NT2/D1 (cell line): ENCODE measurements around the gene ERLIN1.
A peak's percentile ranks its signal among the peaks of the same experiment; 100 is the strongest.

Experiments used
- DNase-seq: peaks from one replicate; pipeline ENCODE4 v3.0.0-alpha.2; 2011; ENCODE audit warnings: low read depth, low spot score
- H3K27me3 ChIP-seq: 2 replicates; pipeline ENCODE4 v1.6.0; 2011; ENCODE audit warnings: mild to moderate bottlenecking; ENCODE audit not compliant: insufficient read length, insufficient read depth
- H3K36me3 ChIP-seq: 2 replicates; pipeline ENCODE4 v1.6.1; 2011; ENCODE audit warnings: mild to moderate bottlenecking, low read length, mixed read lengths; ENCODE audit not compliant: insufficient read depth, insufficient read length
- H3K4me1 ChIP-seq: 2 replicates; pipeline ENCODE4 v1.5.1; 2011; ENCODE audit not compliant: insufficient read depth, insufficient read length
- H3K4me3 ChIP-seq: 2 replicates; pipeline ENCODE4 v1.5.1; 2011; ENCODE audit warnings: low read depth; ENCODE audit not compliant: insufficient read length
- H3K9ac ChIP-seq: 2 replicates; pipeline ENCODE4 v1.6.0; 2011; ENCODE audit warnings: low read depth; ENCODE audit not compliant: insufficient read length
- H3K9me3 ChIP-seq: 2 replicates; pipeline ENCODE4 v1.5.1; 2011; ENCODE audit warnings: mild to moderate bottlenecking, low read length; ENCODE audit not compliant: insufficient read depth
- SUZ12 ChIP-seq: IDR thresholded peaks from 2 replicates; pipeline ENCODE4 v1.6.1; 2011; ENCODE audit not compliant: insufficient read length, insufficient read depth; ENCODE audit errors: extremely low read depth
- YY1 ChIP-seq: IDR thresholded peaks from 2 replicates; pipeline ENCODE4 v1.6.1; 2011; ENCODE audit not compliant: insufficient read length, insufficient read depth
- ZNF274 ChIP-seq: IDR thresholded peaks from 2 replicates; pipeline ENCODE4 v1.6.1; 2011; ENCODE audit warnings: mild to moderate bottlenecking, low read depth, low read length

The ERLIN1 gene

GRCh38 chr10:100208276-100208675 lies 22.4 kb upstream of the ERLIN1 start:
- Histone ChIP-seq H3K9me3 (no peaks in the 10 kb centered on the region), H3K9ac (no peak overlapping the region), H3K36me3 (peaks cover 40% of the 10 kb centered on the region), H3K27me3 (no peaks in the 10 kb centered on the region), H3K4me1 (no peaks in the 10 kb centered on the region), H3K4me3 (no peak overlapping the region)
- TF ChIP-seq ZNF274 (no peak), SUZ12 (no peak), YY1 (no peak)
- no peak for DNase-seq

DNA sequence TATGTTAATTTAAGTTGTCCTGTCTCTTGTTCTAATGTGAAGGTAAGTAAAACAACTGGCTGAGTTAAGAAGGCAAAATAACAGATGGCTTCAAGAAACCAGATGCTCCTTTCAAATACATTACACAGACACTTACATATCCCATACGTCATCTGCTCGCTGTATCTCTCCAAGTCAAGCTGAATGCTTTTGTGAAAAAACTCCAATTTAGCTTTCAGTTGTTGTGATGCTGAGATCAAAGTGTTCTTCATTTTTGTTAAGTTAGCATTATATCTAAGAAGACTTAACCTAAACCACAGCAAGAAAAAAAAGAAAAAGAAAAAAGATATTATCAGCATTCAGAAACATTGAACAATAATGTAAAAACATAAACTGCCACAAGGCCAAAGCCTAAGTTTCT lies 18.5 kb upstream of the ERLIN1 start:
- no peaks in the 10 kb centered on the region for H3K4me1 ChIP-seq
- DNase-seq, result no peak
- no peaks in the 10 kb centered on the region for H3K27me3 ChIP-seq
- H3K9me3 ChIP-seq, result no peaks in the 10 kb centered on the region
- H3K36me3 ChIP-seq, result peaks cover 65% of the 10 kb centered on the region
- no peak overlapping the region for H3K9ac ChIP-seq
- TF ChIP-seq SUZ12 (no peak), YY1 (no peak), ZNF274 (no peak)
- no peak overlapping the region for H3K4me3 ChIP-seq

GRCh38 chr10:100201549-100201948 lies 15.7 kb upstream of the ERLIN1 start:
- peaks cover 67% of the 10 kb centered on the region for H3K36me3 ChIP-seq
- no peak overlapping the region for H3K9ac ChIP-seq
- no peak overlapping the region for H3K4me3 ChIP-seq
- H3K4me1 ChIP-seq, result no peaks in the 10 kb centered on the region
- TF ChIP-seq ZNF274, result no peak
- H3K27me3 ChIP-seq, result no peaks in the 10 kb centered on the region
- no peak for DNase-seq
- no peaks in the 10 kb centered on the region for H3K9me3 ChIP-seq

DNA sequence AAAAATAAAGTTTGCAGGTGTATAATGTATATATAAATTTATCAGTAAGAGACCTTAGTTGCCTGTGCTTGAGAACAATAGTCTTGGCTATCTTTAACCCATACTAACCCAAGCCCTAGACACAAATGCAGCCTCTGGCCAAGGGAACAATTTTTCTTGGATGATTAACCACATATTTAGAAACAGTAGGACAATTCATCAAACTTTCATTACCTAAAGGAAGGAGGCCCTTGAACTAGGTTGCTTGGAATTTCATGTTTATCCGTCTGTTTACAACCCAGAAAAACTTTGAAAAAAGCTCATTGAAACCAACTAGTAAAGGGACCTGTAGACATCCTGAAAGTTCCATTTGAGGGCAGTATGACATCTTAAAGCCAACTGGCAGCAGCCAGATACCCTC lies 8.9 kb upstream of the ERLIN1 start:
- no peaks in the 10 kb centered on the region for H3K9me3 ChIP-seq
- H3K36me3 ChIP-seq, result peaks cover 66% of the 10 kb centered on the region
- no peak for DNase-seq
- no peak overlapping the region for H3K9ac ChIP-seq
- no peaks in the 10 kb centered on the region for H3K4me1 ChIP-seq
- H3K27me3 ChIP-seq, result no peaks in the 10 kb centered on the region
- H3K4me3 ChIP-seq, result no peak overlapping the region
- TF ChIP-seq YY1, result no peak
- TF ChIP-seq SUZ12, result no peak
- TF ChIP-seq ZNF274, result no peak

- no peak overlapping the region for H3K9ac ChIP-seq
- H3K36me3 ChIP-seq, result peaks cover 70% of the 10 kb centered on the region
- no peaks in the 10 kb centered on the region for H3K4me1 ChIP-seq
- no peaks in the 10 kb centered on the region for H3K9me3 ChIP-seq
- TF ChIP-seq ZNF274, result no peak
- no peak for TF ChIP-seq YY1
- TF ChIP-seq SUZ12, result no peak
- no peak overlapping the region for H3K4me3 ChIP-seq
- no peak for DNase-seq
- H3K27me3 ChIP-seq, result no peaks in the 10 kb centered on the region
Measured at GRCh38 chr10:100192350-100192749, 6.5 kb upstream of the ERLIN1 start.

GRCh38 chr10:100186253-100187212 lies 704 bp upstream of the ERLIN1 start:
- Histone ChIP-seq H3K4me3 (peak overlapping the region; percentile 88), H3K9ac (peak overlapping the region; percentile 93), H3K27me3 (no peaks in the 10 kb centered on the region), H3K9me3 (no peaks in the 10 kb centered on the region), H3K36me3 (peaks cover 53% of the 10 kb centered on the region), H3K4me1 (no peaks in the 10 kb centered on the region)
- no peak for DNase-seq
- TF ChIP-seq ZNF274 (no peak), YY1 (no peak), SUZ12 (no peak)

GRCh38 chr10:100184840-100185239 lies 989 bp downstream of the ERLIN1 start:
- DNase-seq, result no peak

GRCh38 chr10:100184426-100184825 lies 1.4 kb downstream of the ERLIN1 start:
- H3K9me3 ChIP-seq, result no peaks in the 10 kb centered on the region
- H3K4me1 ChIP-seq, result no peaks in the 10 kb centered on the region

More at GRCh38 chr10:100184840-100185239, 989 bp downstream of the ERLIN1 start:
- Histone ChIP-seq H3K4me3 (peak overlapping the region; percentile 88), H3K36me3 (peaks cover 37% of the 10 kb centered on the region), H3K9ac (peak overlapping the region; percentile 93), H3K27me3 (no peaks in the 10 kb centered on the region), H3K4me1 (no peaks in the 10 kb centered on the region), H3K9me3 (no peaks in the 10 kb centered on the region)
- TF ChIP-seq ZNF274, result no peak

More at GRCh38 chr10:100184426-100184825, 1.4 kb downstream of the ERLIN1 start:
- no peak for DNase-seq
- Histone ChIP-seq H3K9ac (peak overlapping the region; percentile 93), H3K27me3 (no peaks in the 10 kb centered on the region), H3K4me3 (peak overlapping the region; percentile 88), H3K36me3 (peaks cover 33% of the 10 kb centered on the region)
- TF ChIP-seq ZNF274 (no peak), YY1 (no peak), SUZ12 (no peak)
